Breast epithelium (tissue), 3 donors: Measurements from ENCODE around the gene STEAP1B.

Experiments used
- POLR2A ChIP-seq: fragments of 450-650 bp; IDR thresholded peaks from one replicate; pipeline ENCODE4 v1.6.1; 2016; ENCODE audit warnings: antibody characterized with exemption, mild to moderate bottlenecking, moderate library complexity
- POLR2AphosphoS5 ChIP-seq, 3 donors: sonication (generic); formaldehyde crosslinking; IDR thresholded peaks; one replicate each; pipeline ENCODE4 v1.6.1; 2017; ENCODE audit warnings: antibody characterized with exemption in 3 of 3
- TF ChIP-seq, protein P1 (sequence below), 3 donors: fragments of 450-650 bp; IDR thresholded peaks; one replicate each; pipeline ENCODE4 v1.5.1; 2016 to 2017; ENCODE audit warnings: antibody characterized with exemption in 3 of 3, mild to moderate bottlenecking in 3 of 3, moderate library complexity in 3 of 3

DNA sequence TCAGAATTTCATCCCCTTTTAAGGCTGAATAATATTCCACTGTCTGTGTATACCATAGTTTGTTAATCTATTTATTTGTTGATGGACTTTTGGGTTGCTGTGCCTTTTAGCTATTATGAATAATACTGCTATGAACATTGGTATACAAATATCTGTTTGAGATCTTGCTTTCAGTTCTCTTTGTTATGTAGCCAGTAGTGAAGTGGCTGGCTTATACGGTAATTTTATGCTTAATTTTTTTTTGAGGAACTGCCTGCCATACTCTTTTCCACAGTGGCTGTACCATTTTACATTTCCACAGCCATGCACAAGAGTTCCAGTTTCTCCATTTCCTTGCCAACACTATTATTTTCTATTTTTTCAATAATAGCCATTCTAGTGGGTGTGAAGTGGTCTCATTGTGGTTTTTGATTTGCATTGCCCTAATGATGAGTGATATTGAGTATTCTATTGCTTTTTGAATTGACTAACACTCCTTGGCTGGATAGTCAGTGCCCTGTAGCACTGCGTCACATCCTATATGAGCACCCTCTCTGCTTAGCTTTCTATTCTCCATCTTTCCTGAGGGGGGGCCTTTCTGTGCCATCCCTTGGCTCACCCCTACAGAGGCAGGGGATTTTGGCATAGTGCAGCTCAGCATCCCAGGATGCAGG lies 113.7 kb downstream of the STEAP1B start:
- TF ChIP-seq, protein P1, sequence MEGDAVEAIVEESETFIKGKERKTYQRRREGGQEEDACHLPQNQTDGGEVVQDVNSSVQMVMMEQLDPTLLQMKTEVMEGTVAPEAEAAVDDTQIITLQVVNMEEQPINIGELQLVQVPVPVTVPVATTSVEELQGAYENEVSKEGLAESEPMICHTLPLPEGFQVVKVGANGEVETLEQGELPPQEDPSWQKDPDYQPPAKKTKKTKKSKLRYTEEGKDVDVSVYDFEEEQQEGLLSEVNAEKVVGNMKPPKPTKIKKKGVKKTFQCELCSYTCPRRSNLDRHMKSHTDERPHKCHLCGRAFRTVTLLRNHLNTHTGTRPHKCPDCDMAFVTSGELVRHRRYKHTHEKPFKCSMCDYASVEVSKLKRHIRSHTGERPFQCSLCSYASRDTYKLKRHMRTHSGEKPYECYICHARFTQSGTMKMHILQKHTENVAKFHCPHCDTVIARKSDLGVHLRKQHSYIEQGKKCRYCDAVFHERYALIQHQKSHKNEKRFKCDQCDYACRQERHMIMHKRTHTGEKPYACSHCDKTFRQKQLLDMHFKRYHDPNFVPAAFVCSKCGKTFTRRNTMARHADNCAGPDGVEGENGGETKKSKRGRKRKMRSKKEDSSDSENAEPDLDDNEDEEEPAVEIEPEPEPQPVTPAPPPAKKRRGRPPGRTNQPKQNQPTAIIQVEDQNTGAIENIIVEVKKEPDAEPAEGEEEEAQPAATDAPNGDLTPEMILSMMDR (IDR thresholded peaks at IDR 0.05), result no peak
- TF ChIP-seq POLR2A (no peak), POLR2AphosphoS5 (IDR thresholded peaks at IDR 0.05) (no peak)
